K562 (cell line): ENCODE results near the gene IL10RB.
"Not testable (repeated sequence)": the region's sequence is repeated elsewhere in the genome, so short reads cannot be mapped to it uniquely, and the experiment has no call there.

Source experiments
- GATAD2A ChIP-seq: fragments of 450-650 bp; IDR thresholded peaks from 2 replicates; pipeline ENCODE4 v1.6.1; 2017
- HDAC2 ChIP-seq: fragments of 450-650 bp; IDR thresholded peaks from 2 replicates; pipeline ENCODE4 v1.6.1; 2016; ENCODE audit warnings: mild to moderate bottlenecking
- MXI1 ChIP-seq: IDR thresholded peaks from 2 replicates; pipeline ENCODE4 v1.6.1; 2011; ENCODE audit warnings: low read depth, mild to moderate bottlenecking, improper control_type of control experiment, low read length
- POLR2G ChIP-seq: fragments of 200-400 bp; formaldehyde crosslinking; IDR thresholded peaks from 2 replicates; pipeline ENCODE4 v1.6.1; 2017; ENCODE audit warnings: low read depth, mild to moderate bottlenecking, antibody characterized with exemption, low read length, moderate library complexity
- TAF1 ChIP-seq: IDR thresholded peaks from 2 replicates; pipeline ENCODE4 v1.6.1; 2011; ENCODE audit warnings: mild to moderate bottlenecking, low read length, moderate library complexity; ENCODE audit not compliant: insufficient read depth, control insufficient read depth, severe bottlenecking; ENCODE audit errors: extremely low read depth
- TEAD2 ChIP-seq: fragments of 450-650 bp; IDR thresholded peaks from 2 replicates; pipeline ENCODE4 v1.6.1; 2016; ENCODE audit warnings: missing genetic modification characterization, control low read depth, missing compliant biosample characterization
- TF ChIP-seq, protein P1 (sequence below): fragments of 450-650 bp; formaldehyde crosslinking; IDR thresholded peaks from 2 replicates; pipeline ENCODE4 v1.4.0; 2020; ENCODE audit warnings: mild to moderate bottlenecking, moderate library complexity
- TF ChIP-seq, protein P2 (sequence below), 3 experiments: IDR thresholded peaks in 2 of 3; conservative IDR thresholded peaks in 1 of 3; 2 replicates each; pipeline ENCODE4 v1.5.1; 2011 to 2012; ENCODE audit warnings: low read length in 3 of 3, mild to moderate bottlenecking in 3 of 3, control low read depth in 2 of 3, improper control_type of control experiment in 1 of 3, inconsistent platforms in 1 of 3, low read depth in 1 of 3, mixed read lengths in 1 of 3, moderate library complexity in 1 of 3; ENCODE audit not compliant: insufficient read depth in 2 of 3

DNA sequence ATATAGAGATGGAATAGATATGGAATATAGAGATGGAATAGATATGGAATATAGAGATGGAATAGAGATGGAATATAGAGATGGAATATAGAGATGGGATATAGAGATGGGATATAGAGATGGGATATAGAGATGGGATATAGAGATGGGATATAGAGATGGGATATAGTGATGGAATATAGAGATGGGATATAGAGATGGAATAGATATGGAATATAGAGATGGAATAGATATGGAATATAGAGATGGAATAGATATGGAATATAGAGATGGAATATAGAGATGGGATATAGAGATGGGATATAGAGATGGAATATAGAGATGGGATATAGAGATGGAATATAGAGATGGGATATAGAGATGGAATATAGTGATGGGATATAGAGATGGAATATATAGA is 57.4 kb downstream of the IL10RB start:
- not testable (repeated sequence) for TF ChIP-seq HDAC2; TEAD2 (tag); TAF1; POLR2G; MXI1; GATAD2A
- TF ChIP-seq, protein P1, sequence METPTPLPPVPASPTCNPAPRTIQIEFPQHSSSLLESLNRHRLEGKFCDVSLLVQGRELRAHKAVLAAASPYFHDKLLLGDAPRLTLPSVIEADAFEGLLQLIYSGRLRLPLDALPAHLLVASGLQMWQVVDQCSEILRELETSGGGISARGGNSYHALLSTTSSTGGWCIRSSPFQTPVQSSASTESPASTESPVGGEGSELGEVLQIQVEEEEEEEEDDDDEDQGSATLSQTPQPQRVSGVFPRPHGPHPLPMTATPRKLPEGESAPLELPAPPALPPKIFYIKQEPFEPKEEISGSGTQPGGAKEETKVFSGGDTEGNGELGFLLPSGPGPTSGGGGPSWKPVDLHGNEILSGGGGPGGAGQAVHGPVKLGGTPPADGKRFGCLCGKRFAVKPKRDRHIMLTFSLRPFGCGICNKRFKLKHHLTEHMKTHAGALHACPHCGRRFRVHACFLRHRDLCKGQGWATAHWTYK, result not testable (repeated sequence)
- TF ChIP-seq, protein P2, sequence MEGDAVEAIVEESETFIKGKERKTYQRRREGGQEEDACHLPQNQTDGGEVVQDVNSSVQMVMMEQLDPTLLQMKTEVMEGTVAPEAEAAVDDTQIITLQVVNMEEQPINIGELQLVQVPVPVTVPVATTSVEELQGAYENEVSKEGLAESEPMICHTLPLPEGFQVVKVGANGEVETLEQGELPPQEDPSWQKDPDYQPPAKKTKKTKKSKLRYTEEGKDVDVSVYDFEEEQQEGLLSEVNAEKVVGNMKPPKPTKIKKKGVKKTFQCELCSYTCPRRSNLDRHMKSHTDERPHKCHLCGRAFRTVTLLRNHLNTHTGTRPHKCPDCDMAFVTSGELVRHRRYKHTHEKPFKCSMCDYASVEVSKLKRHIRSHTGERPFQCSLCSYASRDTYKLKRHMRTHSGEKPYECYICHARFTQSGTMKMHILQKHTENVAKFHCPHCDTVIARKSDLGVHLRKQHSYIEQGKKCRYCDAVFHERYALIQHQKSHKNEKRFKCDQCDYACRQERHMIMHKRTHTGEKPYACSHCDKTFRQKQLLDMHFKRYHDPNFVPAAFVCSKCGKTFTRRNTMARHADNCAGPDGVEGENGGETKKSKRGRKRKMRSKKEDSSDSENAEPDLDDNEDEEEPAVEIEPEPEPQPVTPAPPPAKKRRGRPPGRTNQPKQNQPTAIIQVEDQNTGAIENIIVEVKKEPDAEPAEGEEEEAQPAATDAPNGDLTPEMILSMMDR (IDR thresholded peaks at IDR 0.05 in 2 of 3, conservative IDR thresholded peaks at IDR 0.05 in 1 of 3; ENCODE audit: insufficient read depth in 2 of 3, low read depth in 1 of 3, low read length in 3 of 3), result not testable (repeated sequence)
